ENCODE results near the gene RNLS.

- TF ChIP-seq ZNF148 (tag by site-specific recombination; IDR thresholded peaks at IDR 0.05; ENCODE audit: borderline replicate concordance) (no peak), ZNF707 (tag by site-specific recombination; IDR thresholded peaks at IDR 0.05) (no peak), ZNF830 (tag by site-specific recombination; IDR thresholded peaks at IDR 0.05; ENCODE audit: low read depth) (no peak), CTCF (tag by site-specific recombination; IDR thresholded peaks at IDR 0.05) (no peak), ZNF335 (tag by site-specific recombination; conservative IDR thresholded peaks at IDR 0.05) (no peak)
Observed at GRCh38 chr10:88515235-88515634, 67.9 kb downstream of the RNLS start.
